NCI-H460 (cell line): ENCODE results near the gene CHRNA1. TPM values are rescaled to one million over a fixed set of nuclear protein-coding genes. Genes with fewer than 3 reads are reported as not detected.
"Not testable (repeated sequence)": the region's sequence is repeated elsewhere in the genome, so short reads cannot be mapped to it uniquely, and the experiment has no call there.

Experiments
- DNase-seq: peaks from one replicate; pipeline ENCODE4 v3.0.0-alpha.2; 2016; ENCODE audit warnings: low read depth; ENCODE audit errors: extremely low read depth
- total RNA-seq: library from RNA; depleted of rRNA; stranded (reverse); fragments of >200 nt; shearing (Covaris generic); gene quantifications from 2 replicates; pipeline ENCODE4 v1.2.3, GENCODE V29; 2014; rRNA removed

The CHRNA1 gene
- total RNA-seq, 1 experiment from 2014 or later, result not detected

DNA sequence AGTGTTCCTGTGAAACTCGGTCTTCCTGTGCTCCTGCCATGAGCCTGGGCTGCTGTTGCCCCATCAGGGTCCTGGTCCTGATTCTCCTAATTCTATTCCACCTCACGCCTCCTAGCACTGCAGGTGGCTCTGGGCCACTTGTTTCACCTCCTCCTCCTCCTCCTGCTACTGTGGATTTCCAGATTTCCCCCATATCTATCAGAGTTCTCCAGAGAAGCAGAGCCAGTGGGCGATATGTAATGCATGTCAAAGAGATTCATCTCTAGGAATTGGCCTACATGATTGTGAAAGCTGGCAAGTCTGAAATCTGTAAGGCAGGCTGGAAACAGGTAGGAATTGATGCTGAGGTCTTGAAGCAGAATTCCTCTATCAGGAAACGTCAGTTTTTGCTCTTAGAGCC, 45.3 kb downstream of the CHRNA1 start:
- no peak for DNase-seq

DNA sequence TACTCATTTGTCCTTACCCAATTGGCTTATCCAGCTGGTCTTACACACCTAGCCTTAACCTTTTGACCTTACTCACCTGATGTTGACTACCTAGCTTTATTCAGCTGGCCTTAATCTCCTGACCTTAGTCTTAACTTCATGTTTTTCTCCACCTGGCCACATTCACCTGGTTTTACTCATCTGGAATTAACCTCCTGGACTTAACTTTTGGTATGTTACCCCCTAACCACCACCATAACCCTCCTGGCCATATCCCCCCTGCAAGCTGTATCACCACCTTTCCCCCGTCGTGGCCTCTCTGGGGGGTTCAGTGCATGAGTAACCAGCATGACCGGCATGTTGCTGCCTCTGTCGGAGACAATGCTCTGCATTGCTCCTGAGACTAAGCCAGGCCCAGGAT, 45.7 kb downstream of the CHRNA1 start:
- DNase-seq, result no peak

DNA sequence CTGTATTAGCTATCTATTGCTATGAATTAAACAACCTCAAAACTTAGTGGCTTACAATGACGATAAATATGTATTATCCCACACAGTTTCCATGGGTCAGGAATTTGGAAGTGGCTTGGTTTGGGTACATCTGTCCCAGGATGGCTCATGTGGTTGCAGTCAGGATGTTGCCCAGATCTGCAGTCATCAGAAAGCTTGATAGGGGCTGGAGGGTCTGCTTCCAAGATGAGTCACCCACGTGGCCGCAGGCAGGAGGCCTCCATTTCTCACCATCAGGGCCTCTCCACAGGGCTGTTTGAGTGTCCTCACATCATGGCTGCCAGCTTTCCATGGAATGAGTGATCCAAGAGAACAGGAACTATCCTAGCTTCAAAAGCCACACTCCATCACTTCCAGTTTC, 46.4 kb downstream of the CHRNA1 start:
- no peak for DNase-seq

DNA sequence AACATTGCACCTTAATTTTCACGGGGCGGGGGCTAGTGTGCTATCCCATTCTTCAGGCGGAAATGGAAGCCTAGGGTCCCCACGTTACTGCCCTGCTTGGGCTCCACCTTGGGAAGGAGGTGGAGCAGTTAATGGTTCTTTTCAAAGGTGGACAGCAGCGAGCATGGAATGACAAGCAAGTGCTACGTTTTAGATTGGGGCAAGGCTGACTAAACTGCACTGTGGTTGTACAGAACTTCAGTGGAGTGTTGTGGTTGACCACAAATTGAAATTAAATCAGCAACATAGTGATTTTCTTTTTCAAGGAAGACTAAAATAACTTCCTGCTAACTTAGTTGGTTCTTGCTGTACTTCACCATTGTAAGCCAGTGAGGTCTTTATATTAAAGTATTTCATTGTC, 47.0 kb downstream of the CHRNA1 start:
- no peak for DNase-seq

DNA sequence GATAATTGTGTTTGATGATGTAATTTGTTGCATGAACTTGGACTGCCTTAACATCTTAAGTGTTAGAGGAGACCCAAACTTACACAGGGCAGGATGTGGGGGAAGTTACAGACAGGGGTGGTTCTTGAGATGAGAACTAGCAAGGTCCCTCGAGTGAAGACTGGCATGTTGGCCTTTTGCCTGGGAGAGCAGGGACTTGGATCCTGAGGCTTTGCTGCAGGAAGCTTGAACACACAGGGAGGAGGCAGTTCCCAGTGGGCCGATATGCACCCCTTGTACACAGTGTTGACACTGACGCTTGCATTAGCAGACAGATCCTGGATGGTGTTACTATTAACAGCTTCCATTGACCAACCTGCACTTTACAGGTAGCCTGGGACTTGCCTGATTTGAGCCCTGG, 47.5 kb downstream of the CHRNA1 start:
- DNase-seq, result no peak

DNA sequence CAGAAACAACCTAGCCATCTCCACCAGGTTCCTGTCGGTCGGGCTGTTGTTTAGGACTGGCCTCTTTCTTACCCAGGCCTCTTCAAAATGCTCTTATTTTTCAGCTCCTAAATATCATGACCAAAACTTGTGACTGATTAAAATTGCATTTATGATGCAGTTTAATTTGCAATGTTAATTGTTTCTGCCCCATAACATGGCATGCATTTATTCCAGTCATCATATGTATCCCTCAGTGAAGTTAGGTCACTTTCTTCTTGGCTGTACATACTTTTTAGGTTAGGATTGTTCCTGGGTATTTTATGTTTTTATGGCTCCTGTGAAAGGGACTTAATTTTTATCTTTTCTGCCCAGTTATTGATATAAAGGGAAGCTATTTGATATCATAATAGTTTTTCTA, 50.6 kb downstream of the CHRNA1 start:
- DNase-seq, result no peak

DNA sequence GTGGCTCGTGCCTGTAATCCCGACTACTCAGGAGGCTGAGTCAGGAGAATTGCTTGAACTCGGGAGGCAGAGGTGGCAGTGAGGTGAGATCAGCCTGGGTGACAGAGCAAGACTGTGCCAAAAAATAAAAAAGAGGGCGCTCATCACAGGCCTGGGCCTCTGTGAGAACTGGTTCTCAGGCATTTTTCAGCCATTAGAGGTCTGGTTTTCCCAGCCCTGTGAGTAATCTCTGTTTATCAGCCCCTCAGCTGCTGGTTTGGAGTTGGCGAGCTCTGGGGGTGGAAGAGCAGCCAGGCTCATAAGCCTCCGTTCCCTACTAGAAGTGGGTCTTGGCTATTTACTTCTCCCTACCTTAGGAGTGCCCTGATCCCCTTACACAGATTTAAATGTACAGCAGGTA, 53.1 kb downstream of the CHRNA1 start:
- DNase-seq, result no peak

DNA sequence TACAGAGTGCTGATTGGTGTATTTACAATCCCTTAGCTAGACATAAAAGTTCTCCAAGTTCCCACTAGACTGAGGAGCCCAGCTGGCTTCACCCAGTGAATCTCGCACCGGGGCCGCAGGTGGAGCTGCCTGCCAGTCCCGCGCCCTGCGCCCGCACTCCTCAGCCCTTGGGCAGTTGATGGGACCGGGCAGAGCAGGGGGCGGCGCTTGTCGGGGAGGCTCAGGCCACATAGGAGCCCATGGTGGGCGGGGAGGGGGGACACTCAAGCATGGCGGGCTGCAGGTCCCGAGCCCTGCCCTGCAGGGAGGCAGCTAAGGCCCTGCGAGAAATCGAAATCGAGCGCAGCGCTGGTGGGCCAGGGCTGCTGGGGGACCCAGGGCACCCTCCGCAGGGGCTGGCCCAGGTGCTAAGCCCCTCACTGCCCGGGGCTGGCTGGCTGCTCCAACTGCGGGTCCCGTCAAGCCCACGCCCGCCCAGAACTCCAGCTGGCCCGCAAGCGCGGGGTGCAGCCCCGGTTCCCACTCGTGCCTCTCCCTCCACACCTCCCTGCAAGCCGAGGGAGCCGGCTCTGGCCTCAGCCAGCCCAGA, 54.8 kb downstream of the CHRNA1 start:
- DNase-seq, result not testable (repeated sequence)

DNA sequence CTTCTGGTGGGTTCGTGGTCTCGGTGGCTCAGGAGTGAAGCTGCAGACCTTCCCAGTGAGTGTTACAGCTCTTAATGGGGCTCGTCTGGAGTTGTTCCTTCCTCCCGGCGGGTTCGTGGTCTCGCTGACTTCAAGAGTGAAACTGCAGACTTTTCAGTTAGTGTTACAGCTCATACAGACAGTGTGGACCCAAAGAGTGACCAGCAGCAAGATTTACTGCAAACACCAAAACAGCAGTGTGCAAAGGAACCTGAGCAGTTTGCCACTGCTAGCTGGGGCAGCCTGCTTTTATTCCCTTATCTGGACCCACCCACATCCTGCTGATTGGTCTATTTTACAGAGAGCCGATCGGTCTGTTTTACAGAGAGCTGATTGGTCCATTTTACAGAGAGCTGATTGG, 55.6 kb downstream of the CHRNA1 start:
- no peak for DNase-seq

DNA sequence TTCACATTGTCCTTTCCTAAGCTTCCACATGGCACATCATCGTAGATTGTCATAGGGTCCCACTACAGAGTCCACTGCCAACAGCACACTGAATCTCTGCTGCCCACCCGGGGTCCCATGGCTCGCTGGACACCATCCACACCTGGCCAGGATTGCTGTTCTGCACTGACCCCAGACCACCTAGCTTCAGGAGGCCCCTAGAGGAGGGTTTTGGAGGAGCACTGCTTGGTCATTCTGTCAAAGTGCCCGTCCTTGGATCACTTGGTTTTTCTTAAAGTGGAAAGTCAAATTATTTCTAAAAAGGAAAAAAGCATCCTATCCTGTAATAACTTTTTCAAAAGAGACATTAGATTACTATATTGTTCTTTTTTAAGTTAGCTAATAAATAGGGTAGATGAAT, 59.0 kb downstream of the CHRNA1 start:
- DNase-seq, result no peak

DNA sequence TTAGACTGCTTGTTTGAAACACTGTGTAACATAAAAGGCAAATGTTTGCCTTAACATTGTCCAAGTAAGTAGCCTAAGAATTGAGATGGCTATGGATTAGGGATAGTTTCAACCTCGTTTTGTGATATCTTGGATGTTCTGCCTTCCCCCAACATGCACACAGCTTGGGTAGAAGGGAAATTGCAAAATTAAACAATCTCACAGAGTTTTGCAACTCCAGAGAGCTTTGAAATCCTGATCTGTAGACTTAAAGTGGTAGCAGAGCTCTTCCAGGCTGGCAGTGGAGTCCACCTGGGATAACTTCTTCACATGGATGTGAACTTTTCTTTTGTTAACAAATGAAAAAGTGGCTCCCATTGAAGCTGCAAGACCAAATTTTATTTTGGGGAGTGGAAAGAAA, 59.6 kb downstream of the CHRNA1 start:
- no peak for DNase-seq

DNA sequence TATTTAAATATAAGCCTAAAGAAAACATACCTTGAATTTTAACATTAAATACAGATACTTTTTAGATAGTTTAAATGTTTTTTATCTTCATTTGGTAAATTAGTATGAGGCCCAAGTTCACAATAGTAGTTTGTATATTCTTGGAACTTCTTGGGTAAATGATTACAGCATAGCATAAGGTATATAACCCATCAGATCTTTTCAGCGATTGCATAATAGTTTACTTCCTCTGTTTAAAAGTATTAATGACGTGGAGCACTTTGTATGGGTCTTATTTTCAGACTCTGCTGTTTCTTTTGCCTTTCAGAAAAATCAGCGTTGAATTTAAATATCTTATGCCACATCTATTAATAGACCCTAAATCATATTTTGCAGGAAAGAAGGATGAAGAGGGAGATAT, 60.2 kb downstream of the CHRNA1 start:
- no peak for DNase-seq

DNA sequence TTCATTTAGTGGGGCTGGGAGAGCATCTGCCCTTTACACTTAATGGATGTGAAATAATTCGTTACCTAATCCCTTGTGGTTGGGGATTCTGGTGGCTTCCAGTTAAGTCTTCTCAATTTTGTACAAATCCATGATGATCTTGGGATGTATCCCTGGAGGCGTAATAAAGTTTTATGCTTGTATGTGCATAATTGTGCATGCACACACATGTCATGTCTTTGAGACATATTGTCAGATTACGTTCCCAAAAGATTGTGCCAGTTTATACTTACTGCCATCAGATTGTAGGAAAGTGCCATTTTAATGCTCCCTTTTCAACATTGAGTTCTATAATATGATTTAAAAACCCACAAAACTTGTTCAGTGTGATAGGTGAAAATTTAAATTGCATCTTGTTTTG, 60.8 kb downstream of the CHRNA1 start:
- DNase-seq, result no peak

DNA sequence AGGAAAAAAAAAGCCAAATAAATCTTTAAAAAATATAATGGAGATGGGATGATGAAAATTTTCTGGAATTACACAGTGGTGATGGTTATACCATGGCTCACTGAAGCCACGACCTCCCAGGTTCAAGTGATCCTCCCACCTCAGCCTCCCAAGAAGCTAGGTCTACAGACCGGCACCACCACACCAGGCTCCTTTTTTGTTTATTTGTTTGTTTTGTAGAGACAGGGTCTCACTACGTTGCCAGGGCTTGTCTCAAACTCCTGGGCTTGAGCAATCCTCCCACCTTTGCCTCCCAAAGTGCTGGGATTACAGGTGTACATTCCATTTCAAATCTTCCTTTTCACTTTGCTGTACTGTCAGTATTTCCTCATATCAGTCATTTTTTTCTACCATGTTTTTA, 61.7 kb downstream of the CHRNA1 start:
- DNase-seq, result no peak

DNA sequence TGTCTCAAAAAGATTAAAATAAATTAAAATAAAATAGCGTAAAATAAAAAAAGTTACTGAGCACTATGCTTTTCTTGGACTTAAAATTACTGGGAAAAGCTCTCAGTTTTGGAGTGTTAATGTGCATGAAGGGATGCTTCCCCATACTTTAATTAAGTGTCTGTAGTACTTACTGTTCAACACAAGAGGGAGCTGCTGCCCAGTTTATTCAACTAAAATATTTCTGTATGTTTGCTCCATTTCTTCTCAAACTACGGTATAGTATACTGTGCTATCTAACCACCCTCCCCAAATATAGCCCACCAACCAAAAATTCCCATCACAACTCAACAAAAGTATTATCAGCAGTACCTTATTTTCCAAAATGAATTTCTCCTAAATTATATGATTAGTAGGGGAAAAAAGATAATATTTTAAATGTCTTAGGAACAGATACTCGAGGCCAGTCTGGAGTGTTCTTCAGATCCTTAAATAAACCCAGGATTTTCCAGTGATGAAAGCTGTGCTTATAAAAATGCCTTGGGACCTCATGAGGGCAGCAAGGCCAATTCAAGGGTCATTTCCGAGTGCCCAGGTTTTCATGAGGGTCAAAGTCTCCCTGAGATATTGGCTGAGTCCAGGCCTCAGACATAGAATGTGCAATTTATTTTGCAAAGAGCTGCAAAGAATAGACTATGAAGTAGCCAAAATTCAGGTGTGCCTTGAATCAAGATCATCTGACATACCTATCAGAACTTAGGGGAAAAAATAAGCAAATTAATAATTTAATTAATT, 64.1 kb downstream of the CHRNA1 start:
- peak; percentile 50 for DNase-seq

Other genes with a start within 250 kb of the CHRNA1 start
- 2.3 and 3.2 TPM in 2 replicates for gene WIPF1, start 166.7 kb downstream of the CHRNA1 start, total RNA-seq
- gene CHN1, start 240.9 kb upstream of the CHRNA1 start, total RNA-seq, result 27.7 and 28.7 TPM in 2 replicates